Fibroblast of skin of back (primary cell): ENCODE results near the gene SMYD4.
"Not testable (repeated sequence)": the region's sequence is repeated elsewhere in the genome, so short reads cannot be mapped to it uniquely, and the experiment has no call there.

Experiments used
- DNase-seq: peaks from one replicate; pipeline ENCODE4 v3.0.0-alpha.2; 2013

The SMYD4 gene

GRCh38 chr17:1779571-1780131 is 50.1 kb downstream of the SMYD4 start:
- peak; percentile 92 for DNase-seq

- no peak for DNase-seq
These were observed 52.8 kb downstream of the SMYD4 start for GRCh38 chr17:1776857-1777256.

- no peak for DNase-seq
These were observed 53.4 kb downstream of the SMYD4 start for GRCh38 chr17:1776328-1776727.

- DNase-seq: no peak
These were observed 55.1 kb downstream of the SMYD4 start for GRCh38 chr17:1774390-1775176.

GRCh38 chr17:1773696-1774181 is 56.0 kb downstream of the SMYD4 start:
- no peak for DNase-seq

GRCh38 chr17:1773000-1773695 is 56.6 kb downstream of the SMYD4 start:
- not testable (repeated sequence) for DNase-seq

GRCh38 chr17:1769822-1770477 is 59.8 kb downstream of the SMYD4 start:
- no peak for DNase-seq

GRCh38 chr17:1767358-1767757 is 62.3 kb downstream of the SMYD4 start:
- DNase-seq: no peak

- no peak for DNase-seq
These were observed 63.1 kb downstream of the SMYD4 start for GRCh38 chr17:1766382-1767135.

- no peak for DNase-seq
These were observed 64.1 kb downstream of the SMYD4 start for GRCh38 chr17:1765576-1765975.

GRCh38 chr17:1764705-1765104 is 65.0 kb downstream of the SMYD4 start:
- DNase-seq: not testable (repeated sequence)

- DNase-seq: peak; percentile 73
These were observed 65.4 kb downstream of the SMYD4 start for GRCh38 chr17:1764284-1764683.

GRCh38 chr17:1762901-1763898 is 66.5 kb downstream of the SMYD4 start:
- peak; percentile 64 for DNase-seq

GRCh38 chr17:1762233-1762900 is 67.3 kb downstream of the SMYD4 start:
- DNase-seq: no peak

GRCh38 chr17:1759529-1759928 is 70.2 kb downstream of the SMYD4 start:
- DNase-seq: no peak

GRCh38 chr17:1758807-1759206 is 70.9 kb downstream of the SMYD4 start:
- no peak for DNase-seq

- no peak for DNase-seq
These were observed 73.9 kb downstream of the SMYD4 start for GRCh38 chr17:1755827-1756262.

GRCh38 chr17:1755252-1755826 is 74.4 kb downstream of the SMYD4 start:
- DNase-seq: no peak

- DNase-seq: no peak
These were observed 75.1 kb downstream of the SMYD4 start for GRCh38 chr17:1754430-1755112.
